ENCODE data around the gene RFLNA.

Gene RFLNA

GRCh38 chr12:124335426-124336183, 40.7 kb downstream of the RFLNA start:
- TF ChIP-seq CTCF (IDR thresholded peaks at IDR 0.05; ENCODE audit: low read length) (no peak), EZH2phosphoT487 (IDR thresholded peaks at IDR 0.05; ENCODE audit: low read length) (no peak), EZH2 (optimal IDR thresholded peaks at IDR 0.05; ENCODE audit: low read depth, low read length) (no peak)
- no peak for DNase-seq

GRCh38 chr12:124336184-124336437, 41.2 kb downstream of the RFLNA start:
- Histone ChIP-seq H3K36me3 (replicated peaks; ENCODE audit: insufficient read depth, low read length) (no peaks in the 10 kb centered on the region), H3K27me3 (replicated peaks; ENCODE audit: insufficient read depth, low read length) (no peaks in the 10 kb centered on the region), H4K20me1 (ENCODE audit: insufficient read depth, low read length) (no peaks in the 10 kb centered on the region), H3K79me2 (ENCODE audit: low read length) (no peaks in the 10 kb centered on the region), H3K27ac (ENCODE audit: low read length) (no peak overlapping the region), H3K9me3 (replicated peaks; ENCODE audit: insufficient read depth, low read length) (no peaks in the 10 kb centered on the region), H3K9ac (ENCODE audit: low read length) (no peak overlapping the region), H3K4me2 (ENCODE audit: low read depth, low read length) (no peak overlapping the region), H3F3A (ENCODE audit: insufficient read depth, low read length) (no peaks in the 10 kb centered on the region), H3K4me1 (ENCODE audit: low read length) (no peaks in the 10 kb centered on the region), H3K4me3 (ENCODE audit: low read length) (no peak overlapping the region), H3K9me2 (replicated peaks; ENCODE audit: insufficient read depth, low read length) (no peaks in the 10 kb centered on the region), H2AFZ (ENCODE audit: low read length) (no peak overlapping the region)
- DNase-seq: no peak
- TF ChIP-seq CTCF (IDR thresholded peaks at IDR 0.05; ENCODE audit: low read length) (no peak), EZH2phosphoT487 (IDR thresholded peaks at IDR 0.05; ENCODE audit: low read length) (no peak), EZH2 (optimal IDR thresholded peaks at IDR 0.05; ENCODE audit: low read depth, low read length) (no peak)

More at GRCh38 chr12:124335426-124336183, 40.7 kb downstream of the RFLNA start:
- no peaks in the 10 kb centered on the region for H3K79me2 ChIP-seq (ENCODE audit: low read length)
- H3K36me3 ChIP-seq (replicated peaks; ENCODE audit: insufficient read depth, low read length): no peaks in the 10 kb centered on the region
- no peaks in the 10 kb centered on the region for H3F3A ChIP-seq (ENCODE audit: insufficient read depth, low read length)
- no peaks in the 10 kb centered on the region for H3K4me1 ChIP-seq (ENCODE audit: low read length)
- no peak overlapping the region for H2AFZ ChIP-seq (ENCODE audit: low read length)
- H3K9ac ChIP-seq (ENCODE audit: low read length): no peak overlapping the region
- H3K9me2 ChIP-seq (replicated peaks; ENCODE audit: insufficient read depth, low read length): no peaks in the 10 kb centered on the region
- no peak overlapping the region for H3K4me2 ChIP-seq (ENCODE audit: low read depth, low read length)
- H3K9me3 ChIP-seq (replicated peaks; ENCODE audit: insufficient read depth, low read length): no peaks in the 10 kb centered on the region
- no peaks in the 10 kb centered on the region for H3K27me3 ChIP-seq (replicated peaks; ENCODE audit: insufficient read depth, low read length)
- no peak overlapping the region for H3K27ac ChIP-seq (ENCODE audit: low read length)
- no peak overlapping the region for H3K4me3 ChIP-seq (ENCODE audit: low read length)
- H4K20me1 ChIP-seq (ENCODE audit: insufficient read depth, low read length): no peaks in the 10 kb centered on the region

- H3F3A ChIP-seq (ENCODE audit: insufficient read depth, low read length): no peaks in the 10 kb centered on the region
- no peaks in the 10 kb centered on the region for H3K36me3 ChIP-seq (replicated peaks; ENCODE audit: insufficient read depth, low read length)
- H3K4me1 ChIP-seq (ENCODE audit: low read length): no peaks in the 10 kb centered on the region
- no peak overlapping the region for H3K4me3 ChIP-seq (ENCODE audit: low read length)
- H2AFZ ChIP-seq (ENCODE audit: low read length): no peak overlapping the region
- H3K9me3 ChIP-seq (replicated peaks; ENCODE audit: insufficient read depth, low read length): no peaks in the 10 kb centered on the region
- DNase-seq: no peak
- no peak overlapping the region for H3K4me2 ChIP-seq (ENCODE audit: low read depth, low read length)
- H4K20me1 ChIP-seq (ENCODE audit: insufficient read depth, low read length): no peaks in the 10 kb centered on the region
- no peaks in the 10 kb centered on the region for H3K9me2 ChIP-seq (replicated peaks; ENCODE audit: insufficient read depth, low read length)
- no peak overlapping the region for H3K9ac ChIP-seq (ENCODE audit: low read length)
- no peaks in the 10 kb centered on the region for H3K79me2 ChIP-seq (ENCODE audit: low read length)
- no peak for TF ChIP-seq EZH2 (optimal IDR thresholded peaks at IDR 0.05; ENCODE audit: low read depth, low read length)
- no peak for TF ChIP-seq CTCF (IDR thresholded peaks at IDR 0.05; ENCODE audit: low read length)
- TF ChIP-seq EZH2phosphoT487 (IDR thresholded peaks at IDR 0.05; ENCODE audit: low read length): no peak
- no peaks in the 10 kb centered on the region for H3K27me3 ChIP-seq (replicated peaks; ENCODE audit: insufficient read depth, low read length)
- no peak overlapping the region for H3K27ac ChIP-seq (ENCODE audit: low read length)
Observed at GRCh38 chr12:124336742-124337520, 42.0 kb downstream of the RFLNA start.
